GM18867 (cell line): ENCODE data around the gene AP1AR.
A peak's percentile ranks its signal among the peaks of the same experiment; 100 is the strongest.
"Not testable (repeated sequence)": the region's sequence is repeated elsewhere in the genome, so short reads cannot be mapped to it uniquely, and the experiment has no call there.

Experiments used
- ATAC-seq: cut with Tn5 transposase; IDR thresholded peaks from one replicate; pipeline ENCODE4 v1.9.1; 2021; ENCODE audit warnings: mild to moderate bottlenecking, moderate library complexity; ENCODE audit not compliant: unreplicated experiment

AP1AR gene

GRCh38 chr4:112277705-112278448, 46.3 kb downstream of the AP1AR start:
- no peak for ATAC-seq

- peak; percentile 66 for ATAC-seq
Measured at GRCh38 chr4:112279025-112279881, 47.7 kb downstream of the AP1AR start.

GRCh38 chr4:112279882-112280315, 48.3 kb downstream of the AP1AR start:
- peak; percentile 25 for ATAC-seq

GRCh38 chr4:112280386-112281056, 48.9 kb downstream of the AP1AR start:
- no peak for ATAC-seq

GRCh38 chr4:112281895-112282398, 50.4 kb downstream of the AP1AR start:
- ATAC-seq = not testable (repeated sequence)

- no peak for ATAC-seq
Measured at GRCh38 chr4:112282860-112283667, 51.5 kb downstream of the AP1AR start.

GRCh38 chr4:112284166-112284565, 52.6 kb downstream of the AP1AR start:
- no peak for ATAC-seq

- no peak for ATAC-seq
Measured at GRCh38 chr4:112284662-112285411, 53.2 kb downstream of the AP1AR start.

- ATAC-seq = peak; percentile 28
Measured at GRCh38 chr4:112287258-112287989, 55.8 kb downstream of the AP1AR start.

- ATAC-seq = peak; percentile 32
Measured at GRCh38 chr4:112288455-112288854, 56.9 kb downstream of the AP1AR start.

GRCh38 chr4:112289407-112290253, 58.0 kb downstream of the AP1AR start:
- ATAC-seq = no peak

- ATAC-seq = no peak
Measured at GRCh38 chr4:112290341-112290740, 58.8 kb downstream of the AP1AR start.

- ATAC-seq = peak; percentile 89
Measured at GRCh38 chr4:112296949-112297880, 65.6 kb downstream of the AP1AR start, which contains the start of gene ALPK1. ALPK1 (plus strand) TSS chr4:112297369.

- ATAC-seq = no peak
Measured at GRCh38 chr4:112299721-112300120, 68.1 kb downstream of the AP1AR start.

GRCh38 chr4:112302320-112303274, 71.0 kb downstream of the AP1AR start:
- peak; percentile 86 for ATAC-seq

- ATAC-seq = not testable (repeated sequence)
Measured at GRCh38 chr4:112305477-112305876, 73.9 kb downstream of the AP1AR start.
